Chondrocyte (in vitro differentiated cells): ENCODE measurements around the gene SGPP1. TPM values are rescaled to one million over a fixed set of nuclear protein-coding genes. Genes with fewer than 3 reads are reported as not detected.
"Not testable (repeated sequence)": the region's sequence is repeated elsewhere in the genome, so short reads cannot be mapped to it uniquely, and the experiment has no call there.

ENCODE experiments used
- DNase-seq: peaks from one replicate; pipeline ENCODE4 v3.0.0; 2021; ENCODE audit warnings: mixed read lengths, low spot score
- H3K27ac Mint-ChIP-seq: one replicate; pipeline ENCODE4 v1.8.0; 2021; ENCODE audit warnings: mild to moderate bottlenecking, moderate library complexity, mixed read lengths; ENCODE audit not compliant: unreplicated experiment
- H3K27me3 Mint-ChIP-seq: 2 replicates; pipeline ENCODE4 v1.8.0; 2021; ENCODE audit warnings: low read depth, mixed read lengths
- H3K36me3 Mint-ChIP-seq: 2 replicates; pipeline ENCODE4 v1.8.0; 2021; ENCODE audit warnings: low read depth, mixed read lengths
- H3K4me1 Mint-ChIP-seq: 2 replicates; pipeline ENCODE4 v1.8.0; 2021; ENCODE audit warnings: low read depth, mild to moderate bottlenecking, mixed read lengths
- H3K4me3 Mint-ChIP-seq: one replicate; pipeline ENCODE4 v1.8.0; 2021; ENCODE audit warnings: mild to moderate bottlenecking, moderate library complexity, mixed read lengths; ENCODE audit not compliant: unreplicated experiment
- H3K9me3 Mint-ChIP-seq: 2 replicates; pipeline ENCODE4 v1.8.0; 2021; ENCODE audit warnings: low read depth, mixed read lengths
- CTCF ChIP-seq: fragments of 200-600 bp; sonication (generic); IDR thresholded peaks from 2 replicates; pipeline ENCODE4 v1.5.0; 2021; ENCODE audit warnings: antibody characterized with exemption, mild to moderate bottlenecking, moderate library complexity
- total RNA-seq: library from RNA; stranded (reverse); gene quantifications from 3 replicates; pipeline ENCODE4 v1.2.1, GENCODE V29; 2021

The SGPP1 gene
- total RNA-seq, 1 donor from 2014 or later = 23.3 TPM

GRCh38 chr14:63670692-63671091 lies 57.2 kb downstream of the SGPP1 start:
- Mint-ChIP-seq H3K36me3 (peaks cover 2% of the 10 kb centered on the region), H3K9me3 (no peaks in the 10 kb centered on the region), H3K27ac (no peak overlapping the region), H3K4me3 (no peak overlapping the region), H3K27me3 (no peaks in the 10 kb centered on the region), H3K4me1 (no peaks in the 10 kb centered on the region)
- DNase-seq = no peak
- TF ChIP-seq CTCF = no peak

GRCh38 chr14:63666335-63666734 lies 61.5 kb downstream of the SGPP1 start:
- Mint-ChIP-seq H3K9me3 (no peaks in the 10 kb centered on the region), H3K4me1 (no peaks in the 10 kb centered on the region), H3K27me3 (no peaks in the 10 kb centered on the region), H3K36me3 (no peaks in the 10 kb centered on the region), H3K27ac (no peak overlapping the region), H3K4me3 (no peak overlapping the region)
- no peak for DNase-seq
- no peak for TF ChIP-seq CTCF

GRCh38 chr14:63663428-63664341 lies 64.2 kb downstream of the SGPP1 start:
- no peak for TF ChIP-seq CTCF

DNA sequence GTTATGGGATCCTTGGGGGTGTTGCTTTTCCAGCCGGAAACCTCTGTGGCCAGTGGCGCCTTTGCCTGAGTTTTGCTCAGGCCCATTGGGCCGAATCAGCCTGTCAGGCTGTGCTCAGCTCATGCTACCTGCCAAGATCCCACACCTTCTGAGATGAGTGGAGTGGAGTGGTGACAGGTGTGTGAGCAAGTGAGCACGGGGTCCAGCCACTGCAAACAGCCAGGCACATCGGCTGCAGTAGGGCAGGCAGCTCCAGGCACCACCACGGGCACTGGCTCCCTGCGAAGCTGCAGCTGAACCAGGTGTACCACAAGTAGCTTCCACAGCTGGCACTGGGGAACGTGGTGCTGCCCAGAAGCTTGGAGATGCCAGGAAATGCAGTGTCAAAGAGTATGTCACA lies 65.1 kb downstream of the SGPP1 start:
- DNase-seq = no peak
- H3K27ac Mint-ChIP-seq = no peak overlapping the region
- H3K4me1 Mint-ChIP-seq = no peaks in the 10 kb centered on the region

More at GRCh38 chr14:63663428-63664341, 64.2 kb downstream of the SGPP1 start:
- H3K27ac Mint-ChIP-seq = no peak overlapping the region
- DNase-seq = no peak
- no peaks in the 10 kb centered on the region for H3K27me3 Mint-ChIP-seq
- H3K36me3 Mint-ChIP-seq = no peaks in the 10 kb centered on the region
- no peaks in the 10 kb centered on the region for H3K9me3 Mint-ChIP-seq
- no peak overlapping the region for H3K4me3 Mint-ChIP-seq
- no peaks in the 10 kb centered on the region for H3K4me1 Mint-ChIP-seq

GRCh38 chr14:63661881-63662280 lies 66.0 kb downstream of the SGPP1 start:
- H3K27me3 Mint-ChIP-seq, H3K27ac Mint-ChIP-seq, DNase-seq, H3K36me3 Mint-ChIP-seq, H3K9me3 Mint-ChIP-seq, H3K4me1 Mint-ChIP-seq, H3K4me3 Mint-ChIP-seq: not testable (repeated sequence)

More for the DNA sequence above, 65.1 kb downstream of the SGPP1 start:
- Mint-ChIP-seq H3K9me3 (no peaks in the 10 kb centered on the region), H3K27me3 (no peaks in the 10 kb centered on the region), H3K36me3 (no peaks in the 10 kb centered on the region), H3K4me3 (no peak overlapping the region)
- no peak for TF ChIP-seq CTCF

- no peaks in the 10 kb centered on the region for H3K27me3 Mint-ChIP-seq
- H3K27ac Mint-ChIP-seq = no peak overlapping the region
- DNase-seq = no peak
Measured at GRCh38 chr14:63659726-63660125, 68.1 kb downstream of the SGPP1 start.

More at GRCh38 chr14:63659726-63660125, 68.1 kb downstream of the SGPP1 start:
- no peak overlapping the region for H3K4me3 Mint-ChIP-seq
- no peaks in the 10 kb centered on the region for H3K36me3 Mint-ChIP-seq
- H3K4me1 Mint-ChIP-seq = no peaks in the 10 kb centered on the region
- no peaks in the 10 kb centered on the region for H3K9me3 Mint-ChIP-seq
- no peak for TF ChIP-seq CTCF
